Right renal cortex interstitium (tissue), 3 donors: Measurements from ENCODE around the gene DUSP16. TPM values are rescaled to one million over a fixed set of nuclear protein-coding genes. Genes with fewer than 3 reads are reported as not detected.

Experiments
- DNase-seq, 3 donors: peaks; one replicate each; pipeline ENCODE4 v3.0.0-alpha.2; 2013; ENCODE audit warnings: low read depth in 3 of 3, low spot score in 2 of 3
- polyA plus RNA-seq, 3 donors: library from polyadenylated mRNA; unstranded; fragments of 120-200 nt; gene quantifications; one replicate each; pipeline ENCODE4 v1.2.1, GENCODE V29; 2013; ENCODE audit not compliant: insufficient read length in 3 of 3

Gene DUSP16
- polyA plus RNA-seq, 3 donors, result 26.0 to 26.3 (median 26.1) TPM

- no peak for DNase-seq
Measured at GRCh38 chr12:12550277-12550676, 12.4 kb downstream of the DUSP16 start.

- no peak for DNase-seq
Measured at GRCh38 chr12:12549426-12549825, 13.2 kb downstream of the DUSP16 start.

- DNase-seq, result no peak
Measured at GRCh38 chr12:12548713-12549112, 13.9 kb downstream of the DUSP16 start.

- no peak for DNase-seq
Measured at GRCh38 chr12:12546314-12546772, 16.3 kb downstream of the DUSP16 start.

- DNase-seq, result no peak
Measured at GRCh38 chr12:12543959-12544358, 18.7 kb downstream of the DUSP16 start.

GRCh38 chr12:12542964-12543363 is 19.7 kb downstream of the DUSP16 start:
- DNase-seq, result no peak

- no peak for DNase-seq
Measured at GRCh38 chr12:12542286-12542685, 20.4 kb downstream of the DUSP16 start.

GRCh38 chr12:12541782-12542181 is 20.9 kb downstream of the DUSP16 start:
- DNase-seq, result no peak

GRCh38 chr12:12540261-12541013 is 22.2 kb downstream of the DUSP16 start:
- no peak for DNase-seq

- no peak for DNase-seq
Measured at GRCh38 chr12:12539028-12539810, 23.4 kb downstream of the DUSP16 start.

- DNase-seq, result no peak
Measured at GRCh38 chr12:12538535-12538934, 24.1 kb downstream of the DUSP16 start.

- DNase-seq, result no peak
Measured at GRCh38 chr12:12537421-12537820, 25.2 kb downstream of the DUSP16 start.

GRCh38 chr12:12534975-12535374 is 27.7 kb downstream of the DUSP16 start:
- DNase-seq, result no peak

- DNase-seq, result no peak
Measured at GRCh38 chr12:12534166-12534866, 28.3 kb downstream of the DUSP16 start.

- no peak for DNase-seq
Measured at GRCh38 chr12:12533238-12533829, 29.3 kb downstream of the DUSP16 start.

GRCh38 chr12:12531194-12531593 is 31.5 kb downstream of the DUSP16 start:
- DNase-seq, result no peak

- no peak for DNase-seq
Measured at GRCh38 chr12:12529783-12530421, 32.8 kb downstream of the DUSP16 start.

GRCh38 chr12:12528361-12529270 is 34.0 kb downstream of the DUSP16 start:
- DNase-seq, result no peak

GRCh38 chr12:12527820-12528296 is 34.8 kb downstream of the DUSP16 start:
- DNase-seq, result no peak
